IMR-90 (cell line): ENCODE results near the gene KRT76. TPM values are rescaled to one million over a fixed set of nuclear protein-coding genes. Genes with fewer than 3 reads are reported as not detected.

Source experiments
- ATAC-seq: fragments of 200-7000 bp; cut with Tn5 transposase; 2 replicates; pipeline ENCODE4 v1.9.1; 2020; ENCODE audit warnings: low read depth, mild to moderate bottlenecking, moderate library complexity
- BruUV-seq: library from RNA; stranded (reverse); fragments of 400-500 nt; replicated peaks from 2 replicates; lab custom pipeline; 2021; lab: Mats Ljungman, UMichigan
- CTCF ChIA-PET: fragments of 300-600 bp; formaldehyde crosslinking; extraction: SDS; loops from one replicate; lab custom pipeline; 2021; ENCODE audit warnings: antibody characterized with exemption; lab: Yijun Ruan, JAX
- POLR2A ChIA-PET: fragments of 300-600 bp; sonication (Branson Sonifier 250); formaldehyde crosslinking; loops from one replicate; lab custom pipeline; 2022; ENCODE audit warnings: antibody characterized with exemption; ENCODE audit not compliant: unreplicated experiment; lab: Charles Lee
- DNase-seq: peaks from one replicate; pipeline ENCODE4 v3.0.0; 2013
- H2AFZ ChIP-seq: replicated peaks from 2 replicates; pipeline ENCODE3; 2013; ENCODE audit warnings: low read length, mild to moderate bottlenecking; ENCODE audit not compliant: poor library complexity
- H2AK5ac ChIP-seq: 2 replicates; pipeline ENCODE4 v1.6.1; 2013; ENCODE audit warnings: low read depth, low read length, inconsistent platforms
- H2AK9ac ChIP-seq: replicated peaks from 2 replicates; pipeline ENCODE3; 2013; ENCODE audit warnings: mild to moderate bottlenecking, low read depth, low read length, moderate library complexity; ENCODE audit not compliant: poor library complexity
- H2BK120ac ChIP-seq: 2 replicates; pipeline ENCODE4 v1.6.1; 2013; ENCODE audit warnings: low read depth, low read length, inconsistent platforms
- H2BK15ac ChIP-seq: 3 replicates; pipeline ENCODE4 v1.6.1; 2013; ENCODE audit warnings: low read depth, low read length, inconsistent platforms
- H2BK20ac ChIP-seq: 2 replicates; pipeline ENCODE4 v1.6.1; 2013; ENCODE audit warnings: low read depth, mild to moderate bottlenecking, inconsistent platforms, low read length, moderate library complexity
- H2BK5ac ChIP-seq: 2 replicates; pipeline ENCODE4 v1.6.1; 2013; ENCODE audit warnings: mild to moderate bottlenecking, low read depth, low read length, inconsistent platforms; ENCODE audit not compliant: poor library complexity, severe bottlenecking
- H3K14ac ChIP-seq: replicated peaks from 2 replicates; pipeline ENCODE4 v1.6.1; 2013; ENCODE audit warnings: low read depth, low read length, inconsistent platforms
- H3K18ac ChIP-seq: 2 replicates; pipeline ENCODE4 v1.6.1; 2013; ENCODE audit warnings: low read depth, low read length, control low read depth
- H3K23ac ChIP-seq: 2 replicates; pipeline ENCODE4 v1.6.1; 2013; ENCODE audit warnings: low read depth, low read length, inconsistent platforms
- H3K27ac ChIP-seq: 2 replicates; pipeline ENCODE4 v1.5.1; 2013; ENCODE audit warnings: mild to moderate bottlenecking, control low read depth, low read length; ENCODE audit not compliant: insufficient read depth
- H3K27me3 ChIP-seq: 2 replicates; pipeline ENCODE4 v1.6.1; 2013; ENCODE audit warnings: low read length; ENCODE audit not compliant: control insufficient read depth, insufficient read depth
- H3K36me3 ChIP-seq: 2 replicates; pipeline ENCODE4 v1.6.1; 2013; ENCODE audit warnings: low read length, mixed read lengths; ENCODE audit not compliant: control insufficient read depth, insufficient read depth
- H3K4ac ChIP-seq: 2 replicates; pipeline ENCODE4 v1.6.1; 2013; ENCODE audit warnings: low read depth, low read length, inconsistent platforms
- H3K4me1 ChIP-seq: 2 replicates; pipeline ENCODE4 v1.6.1; 2013; ENCODE audit warnings: low read length, mixed read lengths; ENCODE audit not compliant: control insufficient read depth, insufficient read depth
- H3K4me2 ChIP-seq: 2 replicates; pipeline ENCODE4 v1.6.1; 2013; ENCODE audit warnings: low read depth, mild to moderate bottlenecking, control low read depth, low read length, moderate library complexity
- H3K4me3 ChIP-seq: 2 replicates; pipeline ENCODE4 v1.5.1; 2013; ENCODE audit warnings: low read depth, mild to moderate bottlenecking, control low read depth, low read length, moderate library complexity; ENCODE audit not compliant: insufficient read depth
- H3K56ac ChIP-seq: 2 replicates; pipeline ENCODE4 v1.6.1; 2013; ENCODE audit warnings: low read length, inconsistent platforms; ENCODE audit not compliant: insufficient read depth; ENCODE audit errors: extremely low read depth
- H3K79me1 ChIP-seq, 2 experiments: 2 replicates each; pipeline ENCODE4 v1.6.1; 2013; ENCODE audit warnings: low read length in 2 of 2, inconsistent platforms in 1 of 2, low read depth in 1 of 2
- H3K9ac ChIP-seq: 2 replicates; pipeline ENCODE4 v1.6.1; 2013; ENCODE audit warnings: low read depth, low read length, control low read depth
- H3K9me1 ChIP-seq: 2 replicates; pipeline ENCODE4 v1.6.1; 2013; ENCODE audit warnings: low read length, inconsistent platforms; ENCODE audit not compliant: insufficient read depth
- H3K9me3 ChIP-seq: 2 replicates; pipeline ENCODE4 v1.6.1; 2013; ENCODE audit warnings: low read length; ENCODE audit not compliant: control insufficient read depth, insufficient read depth
- H4K20me1 ChIP-seq: 2 replicates; pipeline ENCODE4 v1.6.1; 2013; ENCODE audit warnings: low read length, inconsistent platforms; ENCODE audit not compliant: insufficient read depth
- H4K5ac ChIP-seq: 2 replicates; pipeline ENCODE4 v1.6.1; 2013; ENCODE audit warnings: mild to moderate bottlenecking, low read depth, low read length, control low read depth
- H4K8ac ChIP-seq, 2 experiments: 2 replicates each; pipeline ENCODE4 v1.6.1; 2013; ENCODE audit warnings: low read depth in 2 of 2, low read length in 2 of 2, control low read depth in 1 of 2, inconsistent platforms in 1 of 2
- H4K91ac ChIP-seq: 2 replicates; pipeline ENCODE4 v1.6.1; 2013; ENCODE audit warnings: low read depth, low read length, inconsistent platforms; ENCODE audit not compliant: insufficient read depth
- BHLHE40 ChIP-seq: fragments of 150-350 bp; IDR thresholded peaks from 2 replicates; pipeline ENCODE4 v1.6.1; 2016; ENCODE audit warnings: mild to moderate bottlenecking, low read depth, low read length
- CEBPB ChIP-seq: IDR thresholded peaks from 2 replicates; pipeline ENCODE4 v1.6.1; 2012; ENCODE audit warnings: low read depth, low read length, improper control_type of control experiment
- FOS ChIP-seq: fragments of 150-350 bp; IDR thresholded peaks from 2 replicates; pipeline ENCODE4 v1.6.1; 2016; ENCODE audit warnings: low read depth, low read length
- MAFK ChIP-seq: IDR thresholded peaks from 2 replicates; pipeline ENCODE4 v1.6.1; 2012; ENCODE audit warnings: low read depth, low read length, improper control_type of control experiment
- MAZ ChIP-seq: IDR thresholded peaks from 2 replicates; pipeline ENCODE4 v1.6.1; 2012; ENCODE audit warnings: low read depth, mild to moderate bottlenecking, low read length, improper control_type of control experiment, moderate library complexity, borderline replicate concordance
- MXI1 ChIP-seq: IDR thresholded peaks from 2 replicates; pipeline ENCODE4 v1.6.1; 2012; ENCODE audit warnings: low read depth, mild to moderate bottlenecking, low read length, moderate library complexity, borderline replicate concordance
- NFE2L2 ChIP-seq: fragments of 150-350 bp; IDR thresholded peaks from 2 replicates; pipeline ENCODE4 v1.6.1; 2016; ENCODE audit warnings: low read depth, mild to moderate bottlenecking, low read length
- POLR2A ChIP-seq: IDR thresholded peaks from 2 replicates; pipeline ENCODE4 v1.6.1; 2012; ENCODE audit warnings: mild to moderate bottlenecking, low read depth, low read length
- RAD21 ChIP-seq: IDR thresholded peaks from 2 replicates; pipeline ENCODE4 v1.6.1; 2012; ENCODE audit warnings: low read length, improper control_type of control experiment
- RCOR1 ChIP-seq: IDR thresholded peaks from 2 replicates; pipeline ENCODE4 v1.6.1; 2012; ENCODE audit warnings: mild to moderate bottlenecking, low read length, improper control_type of control experiment; ENCODE audit not compliant: insufficient replicate concordance
- RFX5 ChIP-seq: IDR thresholded peaks from 2 replicates; pipeline ENCODE4 v1.8.0; 2012; ENCODE audit warnings: low read depth, mild to moderate bottlenecking, low read length, moderate library complexity
- SMC3 ChIP-seq: fragments of 150-350 bp; IDR thresholded peaks from 2 replicates; pipeline ENCODE4 v1.6.1; 2016; ENCODE audit warnings: low read depth, mild to moderate bottlenecking, antibody characterized with exemption, low read length, moderate library complexity
- WGBS, 2 experiments: methylation state at CpG; one replicate each; pipeline versions ENCODE4 v1.1.5 to v1.1.7; 2013; ENCODE audit warnings: missing lambda C conversion rate in 2 of 2; ENCODE audit not compliant: insufficient read length in 1 of 2; ENCODE audit errors: extremely low coverage in 2 of 2; 5-methylcytosine and 5-hydroxymethylcytosine counted together
- dilution Hi-C: fragments of 300-500 bp; cut with HindIII; formaldehyde crosslinking; loops from one replicate; pipeline ENCODE4 v1.14.3; 2018; ENCODE audit warnings: low sequenced_read_pairs; ENCODE audit not compliant: unreplicated experiment
- in situ Hi-C: fragments of 300-500 bp; cut with MboI; formaldehyde crosslinking; loops from 3 replicates; pipeline ENCODE4 v1.14.3; 2019; ENCODE audit warnings: low sequenced_read_pairs, inconsistent platforms, mixed read lengths
- intact Hi-C: fragments of 100-400 bp; cut with micrococcal nuclease; formaldehyde crosslinking; loops from 2 replicates; pipeline ENCODE4 v1.10.0; 2022
- polyA plus RNA-seq, 3 experiments: library from polyadenylated mRNA; depleted of rRNA; stranded (reverse); fragments of >200 nt; gene quantifications; 2 replicates each; pipeline ENCODE4 v1.2.3, GENCODE V29; 2012; ENCODE audit warnings: low replicate concordance in 1 of 3
- total RNA-seq: library from RNA; depleted of rRNA; stranded (reverse); fragments of >200 nt; gene quantifications from 2 replicates; pipeline ENCODE4 v1.2.3, GENCODE V29; 2012
- TF ChIP-seq, protein P1 (sequence below): fragments of 150-350 bp; IDR thresholded peaks from 2 replicates; pipeline ENCODE4 v1.6.1; 2017; ENCODE audit warnings: mild to moderate bottlenecking, antibody characterized with exemption, low read length, low read depth
- TF ChIP-seq, protein P2 (sequence below): conservative IDR thresholded peaks from 2 replicates; pipeline ENCODE4 v1.5.1; 2012; ENCODE audit warnings: mild to moderate bottlenecking, low read depth, low read length, improper control_type of control experiment

KRT76 gene
- total and polyA plus RNA-seq, 2 of the 4 experiments (the other 2 are of a cell fraction): not detected

DNA sequence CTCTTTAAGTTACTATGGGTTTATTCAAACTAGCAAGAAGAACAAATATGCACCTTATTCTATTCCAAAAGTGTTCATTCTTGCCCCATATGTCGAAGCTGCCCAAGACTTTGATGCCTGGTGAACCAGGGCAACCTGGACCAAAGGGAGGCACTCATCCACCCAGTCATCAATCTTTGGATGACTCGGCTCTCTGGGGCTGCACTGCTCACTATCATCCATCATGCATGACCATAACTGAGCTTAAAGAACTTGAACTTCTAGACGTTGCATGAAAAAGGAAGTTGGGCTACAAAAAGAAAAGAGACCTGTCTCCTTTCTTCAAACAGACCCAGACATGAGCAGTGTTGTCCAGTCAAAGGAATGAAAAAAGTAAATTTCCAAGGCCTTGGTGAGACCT lies 35.6 kb upstream of the KRT76 start:
- Histone ChIP-seq H3K18ac (no peak overlapping the region), H4K91ac (no peak overlapping the region), H2BK15ac (no peak overlapping the region), H4K5ac (no peak overlapping the region), H2AK5ac (no peak overlapping the region), H3K14ac (no peak overlapping the region), H3K79me1 (no peaks in the 10 kb centered on the region), H2BK20ac (no peak overlapping the region), H3K4ac (no peak overlapping the region), H2AK9ac (no peak overlapping the region), H2BK120ac (no peak overlapping the region), H3K9ac (no peak overlapping the region), H3K4me3 (no peak overlapping the region), H3K36me3 (no peaks in the 10 kb centered on the region), H3K56ac (no peak overlapping the region), H3K4me1 (peaks cover 6% of the 10 kb centered on the region), H3K9me3 (no peaks in the 10 kb centered on the region), H3K27ac (no peak overlapping the region), H4K8ac (no peak overlapping the region), H2AFZ (no peak overlapping the region), H3K9me1 (no peaks in the 10 kb centered on the region), H3K23ac (no peak overlapping the region), H2BK5ac (no peak overlapping the region), H3K27me3 (peaks cover 41% of the 10 kb centered on the region), H4K20me1 (no peaks in the 10 kb centered on the region), H3K4me2 (no peak overlapping the region)
- no peak for TF ChIP-seq RCOR1
- TF ChIP-seq BHLHE40: no peak
- TF ChIP-seq CEBPB: no peak
- TF ChIP-seq NFE2L2: no peak
- TF ChIP-seq MXI1: no peak
- no peak for TF ChIP-seq FOS
- no peak for TF ChIP-seq RFX5
- TF ChIP-seq, protein P1, sequence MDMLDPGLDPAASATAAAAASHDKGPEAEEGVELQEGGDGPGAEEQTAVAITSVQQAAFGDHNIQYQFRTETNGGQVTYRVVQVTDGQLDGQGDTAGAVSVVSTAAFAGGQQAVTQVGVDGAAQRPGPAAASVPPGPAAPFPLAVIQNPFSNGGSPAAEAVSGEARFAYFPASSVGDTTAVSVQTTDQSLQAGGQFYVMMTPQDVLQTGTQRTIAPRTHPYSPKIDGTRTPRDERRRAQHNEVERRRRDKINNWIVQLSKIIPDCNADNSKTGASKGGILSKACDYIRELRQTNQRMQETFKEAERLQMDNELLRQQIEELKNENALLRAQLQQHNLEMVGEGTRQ: no peak
- no peak for TF ChIP-seq MAZ
- TF ChIP-seq SMC3: no peak
- TF ChIP-seq MAFK: no peak
- TF ChIP-seq POLR2A: no peak
- no peak for TF ChIP-seq RAD21
- TF ChIP-seq, protein P2, sequence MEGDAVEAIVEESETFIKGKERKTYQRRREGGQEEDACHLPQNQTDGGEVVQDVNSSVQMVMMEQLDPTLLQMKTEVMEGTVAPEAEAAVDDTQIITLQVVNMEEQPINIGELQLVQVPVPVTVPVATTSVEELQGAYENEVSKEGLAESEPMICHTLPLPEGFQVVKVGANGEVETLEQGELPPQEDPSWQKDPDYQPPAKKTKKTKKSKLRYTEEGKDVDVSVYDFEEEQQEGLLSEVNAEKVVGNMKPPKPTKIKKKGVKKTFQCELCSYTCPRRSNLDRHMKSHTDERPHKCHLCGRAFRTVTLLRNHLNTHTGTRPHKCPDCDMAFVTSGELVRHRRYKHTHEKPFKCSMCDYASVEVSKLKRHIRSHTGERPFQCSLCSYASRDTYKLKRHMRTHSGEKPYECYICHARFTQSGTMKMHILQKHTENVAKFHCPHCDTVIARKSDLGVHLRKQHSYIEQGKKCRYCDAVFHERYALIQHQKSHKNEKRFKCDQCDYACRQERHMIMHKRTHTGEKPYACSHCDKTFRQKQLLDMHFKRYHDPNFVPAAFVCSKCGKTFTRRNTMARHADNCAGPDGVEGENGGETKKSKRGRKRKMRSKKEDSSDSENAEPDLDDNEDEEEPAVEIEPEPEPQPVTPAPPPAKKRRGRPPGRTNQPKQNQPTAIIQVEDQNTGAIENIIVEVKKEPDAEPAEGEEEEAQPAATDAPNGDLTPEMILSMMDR: no peak
- dilution Hi-C loops: no loop called here
- ChIA-PET POLR2A (no interaction called here), CTCF (no interaction called here)
- in situ Hi-C loops: no loop called here
- WGBS, 2 experiments: no CpG with 5 or more reads among the region's 3 CpGs
- no TSS peak for BruUV-seq
- intact Hi-C loops: no loop called here
- ATAC-seq: no peak
- DNase-seq: no peak
